Measurements from ENCODE around the gene SLC9C2. TPM values are rescaled to one million over a fixed set of nuclear protein-coding genes. Genes with fewer than 3 reads are reported as not detected.

SLC9C2 gene
- total RNA-seq, 2 experiments from 2014 or later = not detected

GRCh38 chr1:173488001-173488400 is 114.9 kb downstream of the SLC9C2 start:
- Mint-ChIP-seq H3K36me3 (ENCODE audit: low read depth) (peaks cover 32% of the 10 kb centered on the region), H3K27ac (no peak overlapping the region)

GRCh38 chr1:173485401-173485800 is 117.5 kb downstream of the SLC9C2 start:
- H3K27me3 Mint-ChIP-seq (ENCODE audit: low read depth) = no peaks in the 10 kb centered on the region
- no peak overlapping the region for H3K4me3 Mint-ChIP-seq
- H3K27ac Mint-ChIP-seq = no peak overlapping the region
- CTCF ChIA-PET = no interaction called here
- H3K4me1 Mint-ChIP-seq (ENCODE audit: low read depth) = peaks cover 15% of the 10 kb centered on the region
- intact Hi-C loops (cut with micrococcal nuclease) = no loop called here
- no peaks in the 10 kb centered on the region for H3K9me3 Mint-ChIP-seq
- H3K36me3 Mint-ChIP-seq (ENCODE audit: low read depth) = peaks cover 51% of the 10 kb centered on the region
- no peak for DNase-seq

More at GRCh38 chr1:173488001-173488400, 114.9 kb downstream of the SLC9C2 start:
- no peak overlapping the region for H3K4me3 Mint-ChIP-seq
- CTCF ChIA-PET = no interaction called here
- H3K27me3 Mint-ChIP-seq (ENCODE audit: low read depth) = no peaks in the 10 kb centered on the region
- intact Hi-C loops (cut with micrococcal nuclease) = no loop called here
- H3K9me3 Mint-ChIP-seq = no peaks in the 10 kb centered on the region
- no peaks in the 10 kb centered on the region for H3K4me1 Mint-ChIP-seq (ENCODE audit: low read depth)
- DNase-seq = no peak

GRCh38 chr1:173484276-173484675 is 118.6 kb downstream of the SLC9C2 start:
- DNase-seq = no peak
- Mint-ChIP-seq H3K4me1 (ENCODE audit: low read depth) (peaks cover 25% of the 10 kb centered on the region), H3K27ac (no peak overlapping the region), H3K36me3 (ENCODE audit: low read depth) (peaks cover 51% of the 10 kb centered on the region), H3K9me3 (no peaks in the 10 kb centered on the region), H3K27me3 (ENCODE audit: low read depth) (no peaks in the 10 kb centered on the region), H3K4me3 (no peak overlapping the region)
- intact Hi-C loops (cut with micrococcal nuclease) = no loop called here
- CTCF ChIA-PET = interaction anchor here (0.6 kb wide), 1 partner anchor 63 kb away, joined by 3 read pairs; no protein-coding TSS in a partner anchor

GRCh38 chr1:173482683-173483082 is 120.2 kb downstream of the SLC9C2 start:
- Mint-ChIP-seq H3K9me3 (no peaks in the 10 kb centered on the region), H3K27ac (no peak overlapping the region), H3K4me3 (no peak overlapping the region), H3K4me1 (ENCODE audit: low read depth) (peaks cover 40% of the 10 kb centered on the region), H3K36me3 (ENCODE audit: low read depth) (peaks cover 40% of the 10 kb centered on the region), H3K27me3 (ENCODE audit: low read depth) (no peaks in the 10 kb centered on the region)
- intact Hi-C loops (cut with micrococcal nuclease) = no loop called here
- CTCF ChIA-PET = no interaction called here
- no peak for DNase-seq

GRCh38 chr1:173481195-173481772 is 121.6 kb downstream of the SLC9C2 start:
- no peak for DNase-seq
- H3K27me3 Mint-ChIP-seq (ENCODE audit: low read depth) = no peaks in the 10 kb centered on the region
- H3K9me3 Mint-ChIP-seq = no peaks in the 10 kb centered on the region
- peaks cover 34% of the 10 kb centered on the region for H3K36me3 Mint-ChIP-seq (ENCODE audit: low read depth)
- H3K4me3 Mint-ChIP-seq = no peak overlapping the region
- CTCF ChIA-PET = interaction anchor here (1.1 to 2.2 kb wide), 2 partner anchors 11 to 52 kb away, joined by 4 to 8 read pairs; no protein-coding TSS in a partner anchor
- no peak overlapping the region for H3K27ac Mint-ChIP-seq
- peaks cover 40% of the 10 kb centered on the region for H3K4me1 Mint-ChIP-seq (ENCODE audit: low read depth)
- intact Hi-C loops (cut with micrococcal nuclease) = no loop called here

- intact Hi-C loops (cut with micrococcal nuclease) = loop anchor here (5.0 to 10.0 kb wide), 3 partner anchors 73 to 1545 kb away; partner anchors contain the start of gene MRPS14
- Mint-ChIP-seq H3K36me3 (ENCODE audit: low read depth) (peaks cover 27% of the 10 kb centered on the region), H3K4me3 (no peak overlapping the region), H3K9me3 (no peaks in the 10 kb centered on the region), H3K27me3 (ENCODE audit: low read depth) (no peaks in the 10 kb centered on the region), H3K27ac (peak overlapping the region; percentile 22), H3K4me1 (ENCODE audit: low read depth) (peaks cover 52% of the 10 kb centered on the region)
- no peak for DNase-seq
- CTCF ChIA-PET = no interaction called here
These were observed 123.2 kb downstream of the SLC9C2 start for GRCh38 chr1:173479649-173480048.

GRCh38 chr1:173478094-173478674 is 124.7 kb downstream of the SLC9C2 start:
- intact Hi-C loops (cut with micrococcal nuclease) = loop anchor here (5.0 to 10.0 kb wide), 3 partner anchors 74 to 1547 kb away; partner anchors contain the start of gene MRPS14
- CTCF ChIA-PET = interaction anchor here (0.6 to 4.7 kb wide), 6 partner anchors 9 to 409 kb away, joined by 3 to 31 read pairs (median 4); no protein-coding TSS in a partner anchor
- peak overlapping the region; percentile 84 for H3K27ac Mint-ChIP-seq
- H3K27me3 Mint-ChIP-seq (ENCODE audit: low read depth) = no peaks in the 10 kb centered on the region
- peaks cover 25% of the 10 kb centered on the region for H3K36me3 Mint-ChIP-seq (ENCODE audit: low read depth)
- H3K4me3 Mint-ChIP-seq = peak overlapping the region; percentile 91
- H3K4me1 Mint-ChIP-seq (ENCODE audit: low read depth) = peaks cover 67% of the 10 kb centered on the region
- DNase-seq = peak; percentile 10
- no peaks in the 10 kb centered on the region for H3K9me3 Mint-ChIP-seq

- intact Hi-C loops (cut with micrococcal nuclease) = loop anchor here (1.0 to 10.0 kb wide), 9 partner anchors 46 to 1547 kb away; partner anchors contain the start of genes KLHL20, MRPS14, RC3H1 and ZBTB37
- peak within 1 kb of the TSS; percentile 91 for H3K4me3 Mint-ChIP-seq
- H3K4me1 Mint-ChIP-seq (ENCODE audit: low read depth) = peaks cover 65% of the 10 kb centered on the region
- CTCF ChIA-PET = interaction anchor here (0.6 to 4.7 kb wide), 5 partner anchors 8 to 410 kb away, joined by 3 to 31 read pairs (median 4); no protein-coding TSS in a partner anchor
- no peaks in the 10 kb centered on the region for H3K27me3 Mint-ChIP-seq (ENCODE audit: low read depth)
- no peaks in the 10 kb centered on the region for H3K9me3 Mint-ChIP-seq
- H3K27ac Mint-ChIP-seq = peak within 1 kb of the TSS; percentile 93
- DNase-seq = peak; percentile 85
- H3K36me3 Mint-ChIP-seq (ENCODE audit: low read depth) = peaks cover 21% of the 10 kb centered on the region
These were observed 125.4 kb downstream of the SLC9C2 start, which contains the start of gene PRDX6 for GRCh38 chr1:173477286-173478093. Gene PRDX6, plus strand, starts transcription at chr1:173477335. Its CDS starts 63 bp downstream, at chr1:173477398.

- H3K9me3 Mint-ChIP-seq = peaks cover 5% of the 10 kb centered on the region
- intact Hi-C loops (cut with micrococcal nuclease) = loop anchor here (1.0 to 10.0 kb wide), 12 partner anchors 45 to 1548 kb away; partner anchors contain the start of genes CACYBP, CENPL, DARS2 and KLHL20
- peak overlapping the region; percentile 91 for H3K4me3 Mint-ChIP-seq
- DNase-seq = peak; percentile 86
- CTCF ChIA-PET = interaction anchor here (0.5 to 4.7 kb wide), 3 partner anchors 45 to 732 kb away, joined by 3 to 31 read pairs (median 3); no protein-coding TSS in a partner anchor
- H3K27me3 Mint-ChIP-seq (ENCODE audit: low read depth) = no peaks in the 10 kb centered on the region
- peak overlapping the region; percentile 93 for H3K27ac Mint-ChIP-seq
- H3K4me1 Mint-ChIP-seq (ENCODE audit: low read depth) = peaks cover 58% of the 10 kb centered on the region
- H3K36me3 Mint-ChIP-seq (ENCODE audit: low read depth) = peaks cover 18% of the 10 kb centered on the region
These were observed 126.1 kb downstream of the SLC9C2 start for GRCh38 chr1:173476665-173477285.

- CTCF ChIA-PET = interaction anchor here (0.5 to 4.7 kb wide), 3 partner anchors 45 to 731 kb away, joined by 3 to 31 read pairs (median 3); no protein-coding TSS in a partner anchor
- H3K4me3 Mint-ChIP-seq = peak overlapping the region; percentile 85
- peak; percentile 13 for DNase-seq
- H3K27ac Mint-ChIP-seq = peak overlapping the region; percentile 93
- peaks cover 54% of the 10 kb centered on the region for H3K4me1 Mint-ChIP-seq (ENCODE audit: low read depth)
- intact Hi-C loops (cut with micrococcal nuclease) = loop anchor here (1.0 to 10.0 kb wide), 7 partner anchors 76 to 1549 kb away; partner anchors contain the start of genes CACYBP, CENPL, DARS2 and MRPS14
- no peaks in the 10 kb centered on the region for H3K27me3 Mint-ChIP-seq (ENCODE audit: low read depth)
- H3K9me3 Mint-ChIP-seq = peaks cover 11% of the 10 kb centered on the region
- peaks cover 18% of the 10 kb centered on the region for H3K36me3 Mint-ChIP-seq (ENCODE audit: low read depth)
These were observed 126.6 kb downstream of the SLC9C2 start for GRCh38 chr1:173476197-173476664.

GRCh38 chr1:173475564-173476196 is 127.2 kb downstream of the SLC9C2 start:
- peaks cover 16% of the 10 kb centered on the region for H3K9me3 Mint-ChIP-seq
- intact Hi-C loops (cut with micrococcal nuclease) = loop anchor here (1.0 to 10.0 kb wide), 7 partner anchors 77 to 1549 kb away; partner anchors contain the start of genes CACYBP, CENPL, DARS2 and MRPS14
- H3K27me3 Mint-ChIP-seq (ENCODE audit: low read depth) = no peaks in the 10 kb centered on the region
- peak overlapping the region; percentile 33 for H3K27ac Mint-ChIP-seq
- peak overlapping the region; percentile 85 for H3K4me3 Mint-ChIP-seq
- H3K4me1 Mint-ChIP-seq (ENCODE audit: low read depth) = peaks cover 54% of the 10 kb centered on the region
- H3K36me3 Mint-ChIP-seq (ENCODE audit: low read depth) = peaks cover 20% of the 10 kb centered on the region
- DNase-seq = peak; percentile 61
- CTCF ChIA-PET = interaction anchor here (1.5 to 4.7 kb wide), 2 partner anchors 45 to 731 kb away, joined by 3 to 31 read pairs; no protein-coding TSS in a partner anchor
